Skin epidermis (tissue), 12 donors: ENCODE measurements around the gene PPP1R3D.

Source experiments
- H3K27ac ChIP-seq, 21 experiments: fragments of 200-600 bp; sonication (generic) in 11 of 21; one replicate each; pipeline ENCODE4 v1.5.0; 2020; ENCODE audit warnings: mild to moderate bottlenecking in 3 of 21, inconsistent platforms in 2 of 21, moderate library complexity in 2 of 21
- H3K4me3 ChIP-seq, 7 experiments: fragments of 200-600 bp; sonication (generic) in 2 of 7; one replicate each; pipeline ENCODE4 v1.5.0; 2020; ENCODE audit warnings: inconsistent platforms in 2 of 7, mild to moderate bottlenecking in 2 of 7, moderate library complexity in 1 of 7

Gene PPP1R3D

GRCh38 chr20:59948828-59949720 lies 9.0 kb upstream of the PPP1R3D start:
- Histone ChIP-seq H3K27ac (peak overlapping the region in 2 of 21 experiments; percentile 47 to 52), H3K4me3 (no peak overlapping the region)

DNA sequence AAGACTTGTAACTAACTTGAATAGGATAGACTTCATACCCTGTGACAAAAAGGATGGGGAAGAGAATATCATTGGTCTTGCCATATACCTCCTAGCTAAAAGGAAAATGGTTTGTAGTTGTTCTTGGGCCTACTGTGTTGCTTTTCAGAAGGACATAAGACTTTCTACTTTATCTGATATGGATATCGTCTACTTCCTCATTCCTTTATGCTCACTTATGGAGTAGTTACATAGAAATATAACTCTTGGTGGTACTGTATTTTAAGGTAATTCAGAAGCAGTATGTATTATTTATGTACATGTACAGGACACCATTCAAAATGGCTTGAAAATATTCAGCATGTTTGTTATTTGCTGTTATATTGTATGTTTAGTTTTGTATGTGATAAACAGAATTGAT lies 8.1 kb upstream of the PPP1R3D start:
- peak overlapping the region in 1 of 21 experiments; percentile 47 for H3K27ac ChIP-seq

DNA sequence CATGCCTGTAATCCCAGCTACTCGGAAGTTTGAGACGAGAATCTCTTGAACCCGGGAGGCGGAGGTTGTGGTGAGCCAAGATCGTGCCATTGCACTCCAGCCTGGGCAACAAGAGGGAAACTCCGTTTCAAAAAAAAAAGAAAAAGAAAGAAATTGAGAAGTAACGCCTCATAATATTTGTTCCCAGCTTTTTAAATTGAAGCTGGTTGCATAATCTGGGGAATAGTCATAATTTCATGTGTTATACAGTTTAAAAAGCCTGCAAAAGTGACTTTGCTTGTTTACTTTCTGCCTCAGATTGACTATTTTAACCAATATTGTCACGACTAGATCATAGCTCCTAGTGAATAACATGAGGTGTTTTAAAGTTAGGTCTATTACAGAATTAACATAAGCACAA lies 7.3 kb upstream of the PPP1R3D start:
- Histone ChIP-seq H3K4me3 (no peak overlapping the region), H3K27ac (no peak overlapping the region)

More for the DNA sequence above, 8.1 kb upstream of the PPP1R3D start:
- no peak overlapping the region for H3K4me3 ChIP-seq

DNA sequence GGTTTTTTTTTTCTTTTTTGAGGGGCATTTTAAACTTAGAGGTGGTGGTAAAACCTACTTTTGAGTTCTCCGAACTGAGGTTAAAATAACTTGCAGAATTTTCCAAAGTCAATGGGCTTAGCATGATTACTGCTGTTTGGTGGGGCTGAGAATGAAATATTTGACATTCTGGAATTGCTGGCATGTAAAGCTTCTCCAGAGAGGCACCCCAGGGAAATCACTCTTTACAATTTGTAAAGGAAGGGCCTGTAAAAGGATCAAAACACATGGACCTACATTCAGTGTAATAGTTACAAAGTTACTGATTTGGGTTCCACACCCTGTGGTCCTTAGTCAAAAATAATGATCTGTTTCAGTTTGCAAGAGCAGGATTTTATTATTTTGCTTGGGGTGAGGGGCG lies 5.6 kb upstream of the PPP1R3D start:
- Histone ChIP-seq H3K4me3 (no peak overlapping the region), H3K27ac (no peak overlapping the region)

DNA sequence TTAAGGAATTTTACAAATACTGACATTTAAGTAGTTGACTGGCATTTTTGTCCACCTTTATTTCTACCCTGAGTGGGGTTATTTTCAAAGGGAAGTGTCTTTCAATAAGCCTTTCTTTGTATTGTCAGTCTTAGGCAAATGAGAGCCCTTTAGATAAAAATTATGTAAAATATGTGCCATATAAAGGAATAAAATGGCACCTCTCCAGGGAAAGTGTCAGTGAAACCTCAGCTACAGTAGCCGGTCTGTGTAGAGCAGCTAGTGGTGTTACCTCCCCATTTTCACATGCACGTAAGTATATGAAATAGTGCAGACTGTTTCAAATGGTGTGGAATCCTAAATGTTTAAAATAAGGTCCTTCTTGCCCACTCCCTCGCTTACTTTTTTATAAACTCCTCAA lies 5.1 kb upstream of the PPP1R3D start:
- Histone ChIP-seq H3K4me3 (no peak overlapping the region), H3K27ac (no peak overlapping the region)

DNA sequence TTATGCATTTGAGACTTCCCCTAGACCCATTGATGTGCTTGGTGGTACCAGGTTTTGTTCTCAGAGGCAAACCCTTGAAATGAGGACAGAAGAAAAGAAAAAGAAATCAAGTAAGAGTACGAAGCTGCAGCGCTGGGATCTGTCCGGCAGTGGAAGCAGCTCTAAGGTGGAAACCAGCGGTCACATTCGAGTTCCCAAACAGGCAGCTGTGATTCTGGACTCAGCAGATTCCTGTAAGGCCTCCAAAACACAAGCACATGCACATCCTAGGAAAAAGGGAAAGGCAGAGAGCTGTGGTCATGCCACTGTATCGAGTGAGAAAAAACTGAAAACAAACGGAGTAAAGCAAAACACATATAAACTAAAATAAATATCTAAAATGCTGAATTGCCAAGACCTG lies 4.6 kb upstream of the PPP1R3D start:
- H3K4me3 ChIP-seq = no peak overlapping the region
- no peak overlapping the region for H3K27ac ChIP-seq

GRCh38 chr20:59942245-59942644 lies 2.1 kb upstream of the PPP1R3D start:
- H3K27ac ChIP-seq = peak overlapping the region in 1 of 21 experiments; percentile 90

GRCh38 chr20:59940956-59941294 lies 820 bp upstream of the PPP1R3D start:
- H3K27ac ChIP-seq = peak overlapping the region in 20 of 21 experiments; percentile 76 to 99 (median 92)
- peak overlapping the region; percentile 62 to 78 (median 74) for H3K4me3 ChIP-seq

More at GRCh38 chr20:59942245-59942644, 2.1 kb upstream of the PPP1R3D start:
- no peak overlapping the region for H3K4me3 ChIP-seq

- peak overlapping the region; percentile 62 to 78 (median 74) for H3K4me3 ChIP-seq
- H3K27ac ChIP-seq = peak overlapping the region; percentile 55 to 99 (median 91)
Observed at GRCh38 chr20:59939879-59940128, 301 bp downstream of the PPP1R3D start.

GRCh38 chr20:59939052-59939878 lies 840 bp downstream of the PPP1R3D start:
- peak overlapping the region; percentile 55 to 99 (median 91) for H3K27ac ChIP-seq
- peak overlapping the region; percentile 62 to 78 (median 74) for H3K4me3 ChIP-seq

DNA sequence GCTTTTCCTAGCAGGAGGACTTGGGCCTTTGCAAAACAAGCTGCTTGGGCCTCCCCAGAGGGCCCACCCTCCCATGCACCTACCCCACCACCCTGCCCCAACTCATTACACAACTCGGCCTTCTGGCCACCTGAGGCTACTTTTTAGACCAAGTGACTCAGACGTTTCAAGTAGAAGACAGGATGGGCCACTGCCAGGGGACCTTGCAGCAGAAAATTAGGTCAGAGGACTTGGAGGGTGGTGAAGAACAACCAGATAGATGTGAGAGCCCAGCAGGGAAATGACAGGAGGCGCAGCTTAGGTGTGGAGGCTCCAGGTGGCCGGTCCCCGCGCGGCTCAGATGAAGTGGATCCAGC lies 1.4 kb downstream of the PPP1R3D start:
- peak overlapping the region in 2 of 21 experiments; percentile 31 to 89 for H3K27ac ChIP-seq
- H3K4me3 ChIP-seq = peak overlapping the region in 2 of 7 experiments; percentile 73 to 78

DNA sequence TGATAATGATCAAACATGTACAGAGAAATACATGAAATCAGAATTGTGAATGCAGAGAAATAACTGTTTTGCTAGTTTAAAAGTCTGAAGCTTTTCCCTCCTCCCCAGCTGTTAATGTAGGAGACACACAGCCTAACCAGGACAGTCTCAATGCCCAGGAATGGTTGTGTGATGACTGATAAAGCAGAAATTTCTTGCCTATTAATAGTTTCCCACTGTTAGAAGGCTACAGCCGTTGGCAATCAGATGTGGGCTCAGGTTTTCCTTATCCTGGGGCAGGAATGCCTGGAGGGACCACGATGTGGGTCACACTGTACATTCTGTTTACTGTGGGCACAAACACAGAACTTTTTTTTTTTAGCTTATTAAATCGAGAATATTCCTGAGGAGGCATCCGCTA lies 1.9 kb downstream of the PPP1R3D start:
- H3K4me3 ChIP-seq = no peak overlapping the region
- H3K27ac ChIP-seq = peak overlapping the region in 1 of 21 experiments; percentile 19

GRCh38 chr20:59937150-59937549 lies 3.0 kb downstream of the PPP1R3D start:
- Histone ChIP-seq H3K27ac (no peak overlapping the region), H3K4me3 (no peak overlapping the region)

- Histone ChIP-seq H3K4me3 (no peak overlapping the region), H3K27ac (no peak overlapping the region)
Observed at GRCh38 chr20:59936409-59936808, 3.7 kb downstream of the PPP1R3D start.

- Histone ChIP-seq H3K4me3 (no peak overlapping the region), H3K27ac (no peak overlapping the region)
Observed at GRCh38 chr20:59935457-59936185, 4.5 kb downstream of the PPP1R3D start.

DNA sequence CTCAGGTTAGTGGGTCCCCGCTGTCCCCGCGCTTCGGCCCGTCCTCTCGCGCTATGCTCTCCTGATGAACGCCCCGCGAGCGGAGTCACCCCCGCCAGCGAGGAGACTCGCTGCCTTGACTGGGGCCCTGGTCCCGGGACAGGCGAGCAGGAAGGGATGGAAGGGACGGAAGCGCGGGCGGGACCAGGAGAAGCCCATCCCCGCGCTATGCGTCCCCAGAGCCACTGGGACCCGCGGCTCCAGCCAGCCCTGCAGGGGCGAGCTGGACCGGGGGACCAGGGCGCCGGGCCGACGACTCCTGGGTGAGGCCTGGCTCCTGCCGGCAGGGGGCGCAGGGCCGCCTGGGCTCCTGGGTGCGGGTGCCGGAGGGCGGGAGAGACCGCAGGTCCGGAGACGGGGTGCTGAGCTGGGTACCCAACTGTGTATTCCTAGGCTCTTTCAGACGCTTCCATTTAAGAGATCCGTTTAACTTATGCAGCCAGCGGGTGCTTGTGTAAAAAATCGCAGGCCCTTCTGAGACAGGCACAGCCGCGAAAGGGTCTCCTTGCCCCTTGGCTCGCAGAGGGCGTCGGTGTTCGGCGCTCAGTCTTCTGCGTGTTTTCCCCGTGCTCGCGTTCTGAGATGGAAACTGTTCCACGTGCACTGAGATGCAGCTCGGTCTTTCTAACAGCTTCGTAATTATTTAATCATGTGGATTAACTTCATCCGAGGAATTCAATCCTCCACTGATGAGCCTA lies 6.1 kb downstream of the PPP1R3D start:
- H3K27ac ChIP-seq = peak overlapping the region in 19 of 21 experiments; percentile 8 to 83 (median 57)
- peak overlapping the region; percentile 49 to 71 (median 63) for H3K4me3 ChIP-seq

DNA sequence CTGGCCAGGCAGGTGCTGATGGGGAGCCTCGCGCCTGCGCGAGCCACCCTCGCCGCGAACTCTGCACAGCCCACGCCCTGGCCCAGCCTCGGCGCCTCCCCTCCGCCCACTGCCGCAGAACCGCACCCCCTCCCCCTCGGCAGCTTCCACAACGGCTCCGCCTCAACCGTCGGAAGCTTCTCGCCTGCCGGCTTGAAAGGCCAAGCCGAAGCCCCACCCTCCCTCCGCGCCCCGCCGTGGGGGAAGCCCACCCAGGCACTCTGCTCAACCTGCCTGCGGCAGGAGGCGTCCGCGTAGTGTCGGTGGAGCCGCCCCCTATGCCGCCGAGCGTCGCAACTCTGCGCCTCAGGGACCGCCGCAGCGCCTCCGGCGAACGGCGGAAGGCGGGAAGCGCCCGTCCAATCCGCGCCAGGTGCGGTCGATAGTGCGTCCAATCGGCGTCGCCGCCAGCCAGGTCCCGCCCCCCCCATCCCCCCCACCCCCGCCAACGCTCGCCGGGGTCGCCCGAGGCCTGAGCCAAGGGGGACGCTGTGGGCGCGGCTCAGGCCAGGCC lies 6.7 kb downstream of the PPP1R3D start, which contains the start of gene SYCP2:
Gene SYCP2, minus strand, starts transcription at position 342 of the 553 bp plus-strand sequence. CDS start 11,224 bp downstream, outside the sequence.
- peak within 1 kb of the TSS; percentile 49 to 71 (median 63) for H3K4me3 ChIP-seq
- H3K27ac ChIP-seq = peak within 1 kb of the TSS in 19 of 21 experiments; percentile 8 to 83 (median 57)

DNA sequence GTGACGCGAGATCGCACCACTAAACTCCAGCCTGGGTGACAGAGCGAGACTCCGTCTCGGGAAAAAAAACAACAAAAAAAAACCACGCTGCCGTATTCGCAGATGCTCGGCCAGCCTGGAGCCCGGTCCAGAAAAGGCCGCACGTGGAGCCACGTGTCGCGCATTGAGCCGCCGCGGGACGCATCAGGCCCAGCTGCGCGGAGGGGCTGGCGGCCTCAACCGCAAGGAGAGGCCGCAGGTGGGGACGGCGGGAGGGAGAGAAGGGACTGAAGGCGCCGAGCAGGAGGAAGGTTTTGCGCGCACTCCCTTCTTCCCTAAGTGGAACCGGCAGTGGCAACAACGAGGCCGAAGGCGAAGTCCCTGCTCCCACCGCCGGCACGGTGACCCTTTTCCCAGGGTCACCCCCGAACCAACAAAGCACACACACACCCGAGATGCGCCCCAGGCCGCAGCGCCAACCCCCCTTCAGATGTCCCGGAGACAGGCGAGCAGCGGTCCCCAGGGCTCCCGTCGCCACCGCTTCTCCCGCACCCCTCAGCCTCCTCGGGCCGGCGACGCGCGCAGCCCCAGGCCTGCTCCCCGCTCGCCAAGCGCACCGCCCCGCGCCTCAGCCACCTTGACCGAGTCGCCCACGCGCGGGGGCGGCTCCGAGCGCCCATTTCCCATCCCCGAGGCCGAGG lies 7.3 kb downstream of the PPP1R3D start:
- Histone ChIP-seq H3K4me3 (peak overlapping the region; percentile 49 to 71 (median 63)), H3K27ac (peak overlapping the region in 3 of 21 experiments; percentile 36 to 61 (median 51))
